ENCODE results near the gene RDH5. TPM values are rescaled to one million over a fixed set of nuclear protein-coding genes. Genes with fewer than 3 reads are reported as not detected.
A peak's percentile ranks its signal among the peaks of the same experiment; 100 is the strongest.

The RDH5 gene
- total and polyA plus RNA-seq, 2 of the 13 experiments (the other 11 are each of a cell fraction or from before 2014, with no cell fraction given) = 2.6 to 5.7 TPM

DNA sequence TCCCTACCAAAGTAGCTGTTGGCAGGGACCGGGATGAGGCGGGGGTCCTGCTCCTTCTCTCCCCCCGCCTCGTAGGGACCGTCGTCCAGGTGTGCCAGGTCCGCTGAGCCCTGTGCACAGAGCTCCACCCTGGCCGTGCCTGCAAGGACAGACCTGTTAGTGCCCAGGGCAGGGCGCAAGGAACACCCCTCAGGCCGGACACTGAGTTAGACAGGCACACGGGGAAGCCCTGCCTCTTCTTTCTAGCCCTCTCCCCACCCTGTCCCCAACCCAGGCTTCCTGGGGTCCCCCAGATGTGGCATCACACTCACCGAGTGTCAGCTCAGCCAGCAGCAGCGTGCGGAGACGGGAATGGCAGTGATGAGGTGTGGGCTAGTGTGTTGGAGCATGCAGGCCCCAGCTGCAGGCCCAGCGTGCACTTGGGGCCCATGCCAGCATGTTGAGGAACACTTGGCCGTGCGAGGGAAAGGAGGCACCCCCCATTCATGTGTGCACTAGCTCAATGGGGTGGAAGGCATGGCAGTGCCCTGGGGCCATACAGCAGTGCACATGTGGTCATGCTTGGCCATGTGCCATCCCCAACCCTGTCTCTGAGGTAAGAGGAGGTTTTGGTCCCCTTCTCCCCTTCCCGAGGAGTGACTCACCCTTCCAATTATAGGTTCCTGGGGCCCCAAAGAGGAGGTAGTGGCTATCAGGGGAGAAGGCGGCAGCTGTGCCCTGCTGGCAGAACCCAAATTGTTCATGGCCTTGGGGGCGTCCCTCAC lies 19.8 kb upstream of the RDH5 start:
- no peak for DNase-seq (ENCODE audit: low spot score)
- intact Hi-C loops (cut with micrococcal nuclease; ENCODE audit: unreplicated experiment) = loop anchor here (1.0 kb wide), 1 partner anchor 19 kb away; a partner anchor contains a TSS
- Histone ChIP-seq H3K4me2 (ENCODE audit: low read depth, low read length) (no peak overlapping the region), H3K79me2 (ENCODE audit: insufficient read depth, low read length) (no peaks in the 10 kb centered on the region), H3K27me3 (ENCODE audit: control insufficient read depth in 1 of 2, insufficient read depth in 2 of 2, low read length in 2 of 2) (peaks cover 6 to 17% of the 10 kb centered on the region in 2 experiments; a peak in 3 of 5 replicates), H3K4me1 (ENCODE audit: insufficient read depth, low read length) (peaks cover 88% of the 10 kb centered on the region), H3K27ac (ENCODE audit: extremely low read length, insufficient read depth, low read length) (no peak overlapping the region), H3K36me3 (replicated peaks in 1 of 2; ENCODE audit: control insufficient read depth in 1 of 2, insufficient read depth in 2 of 2, low read length in 2 of 2) (no peaks in the 10 kb centered on the region), H4K20me1 (ENCODE audit: insufficient read depth, low read length) (no peaks in the 10 kb centered on the region), H2AFZ (ENCODE audit: low read length) (no peak overlapping the region), H3K4me3 (replicated peaks in 1 of 3; ENCODE audit: insufficient read depth in 1 of 3, low read depth in 2 of 3, low read length in 3 of 3) (peak overlapping the region in 1 of 3 experiments; percentile 5; a peak in 1 of 6 replicates), H3K9ac (ENCODE audit: insufficient read depth, low read depth, low read length) (no peak overlapping the region), H3K9me3 (ENCODE audit: low read length) (no peaks in the 10 kb centered on the region)
- no peak for FAIRE-seq
- POLR2A ChIA-PET = interaction anchor here (2.1 kb wide), 1 partner anchor 18 kb away, joined by 5 read pairs; a partner anchor contains a TSS
- no peak for TF ChIP-seq HES4 (CRISPR knock-in tag; IDR thresholded peaks at IDR 0.05; ENCODE audit: borderline replicate concordance)
- no peak for TF ChIP-seq CREB1 (IDR thresholded peaks at IDR 0.05)
- no peak for TF ChIP-seq CREB1 (CRISPR knock-in tag; IDR thresholded peaks at IDR 0.05)
- no peak for TF ChIP-seq CHD2 (IDR thresholded peaks at IDR 0.05; ENCODE audit: low read depth, low read length)
- TF ChIP-seq, protein P1, sequence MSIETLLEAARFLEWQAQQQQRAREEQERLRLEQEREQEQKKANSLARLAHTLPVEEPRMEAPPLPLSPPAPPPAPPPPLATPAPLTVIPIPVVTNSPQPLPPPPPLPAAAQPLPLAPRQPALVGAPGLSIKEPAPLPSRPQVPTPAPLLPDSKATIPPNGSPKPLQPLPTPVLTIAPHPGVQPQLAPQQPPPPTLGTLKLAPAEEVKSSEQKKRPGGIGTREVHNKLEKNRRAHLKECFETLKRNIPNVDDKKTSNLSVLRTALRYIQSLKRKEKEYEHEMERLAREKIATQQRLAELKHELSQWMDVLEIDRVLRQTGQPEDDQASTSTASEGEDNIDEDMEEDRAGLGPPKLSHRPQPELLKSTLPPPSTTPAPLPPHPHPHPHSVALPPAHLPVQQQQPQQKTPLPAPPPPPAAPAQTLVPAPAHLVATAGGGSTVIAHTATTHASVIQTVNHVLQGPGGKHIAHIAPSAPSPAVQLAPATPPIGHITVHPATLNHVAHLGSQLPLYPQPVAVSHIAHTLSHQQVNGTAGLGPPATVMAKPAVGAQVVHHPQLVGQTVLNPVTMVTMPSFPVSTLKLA (IDR thresholded peaks at IDR 0.05) = peak; percentile 34; the same call in 1 of the 2 replicates
- no peak for TF ChIP-seq TARDBP (CRISPR knock-in tag; IDR thresholded peaks at IDR 0.05)
- TF ChIP-seq, protein P2, sequence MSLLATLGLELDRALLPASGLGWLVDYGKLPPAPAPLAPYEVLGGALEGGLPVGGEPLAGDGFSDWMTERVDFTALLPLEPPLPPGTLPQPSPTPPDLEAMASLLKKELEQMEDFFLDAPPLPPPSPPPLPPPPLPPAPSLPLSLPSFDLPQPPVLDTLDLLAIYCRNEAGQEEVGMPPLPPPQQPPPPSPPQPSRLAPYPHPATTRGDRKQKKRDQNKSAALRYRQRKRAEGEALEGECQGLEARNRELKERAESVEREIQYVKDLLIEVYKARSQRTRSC (CRISPR knock-in tag; IDR thresholded peaks at IDR 0.05; ENCODE audit: low read depth) = no peak
- CTCF ChIA-PET (ENCODE audit: low intra/inter-chr PET ratio, low total read pairs) = no interaction called here
- ATAC-seq = no peak
- BruUV-seq (replicated peaks) = no TSS peak
- WGBS (ENCODE audit: low lambda C conversion rate) = 68% methylated on average over 11 of the region's 21 CpGs
- in situ Hi-C loops (cut with HindIII; ENCODE audit: extremely low pct_ligation_motif_present, low pct_unique_long_range_greater_than_20kb) = no loop called here
